Measurements from ENCODE around the gene RPP25L. TPM values are rescaled to one million over a fixed set of nuclear protein-coding genes. Genes with fewer than 3 reads are reported as not detected.

RPP25L gene
- total and polyA plus RNA-seq, 10 of the 15 experiments (the other 5 are each of a cell fraction or from before 2014, with no cell fraction given), result 7.7 to 30.2 (median 16.8) TPM

- TF ChIP-seq IRF4 (IDR thresholded peaks at IDR 0.05; ENCODE audit: low read depth, low read length) (0 out of 2 replicates have a peak, but pooled peaks have one; percentile 47), NFIC (IDR thresholded peaks at IDR 0.05; ENCODE audit: low read depth, low read length) (no peak), RELA (IDR thresholded peaks at IDR 0.05; ENCODE audit: borderline replicate concordance, partially characterized antibody) (peak; percentile 68), GABPA (IDR thresholded peaks at IDR 0.05; ENCODE audit: low read depth) (no peak), NR2C1 (IDR thresholded peaks at IDR 0.05) (0 out of 2 replicates have a peak, but pooled peaks have one; percentile 32), RCOR1 (conservative IDR thresholded peaks at IDR 0.05; ENCODE audit: low read depth, low read length) (no peak), TARDBP (IDR thresholded peaks at IDR 0.05; ENCODE audit: borderline replicate concordance) (no peak), NFYB (IDR thresholded peaks at IDR 0.05; ENCODE audit: insufficient read depth, low read depth, low read length) (peak; percentile 98), GATAD2B (conservative IDR thresholded peaks at IDR 0.05; ENCODE audit: low read depth) (peak; percentile 82; the same call in 1 of the 2 replicates), FOXM1 (IDR thresholded peaks at IDR 0.05; ENCODE audit: low read depth, low read length) (no peak), STAT1 (conservative IDR thresholded peaks at IDR 0.05) (no peak), ZNF24 (IDR thresholded peaks at IDR 0.05) (no peak), POLR2AphosphoS2 (IDR thresholded peaks at IDR 0.05; ENCODE audit: low read depth, low read length) (no peak; the same call in 1 of the 2 replicates), EP300 (IDR thresholded peaks at IDR 0.05; ENCODE audit: borderline replicate concordance in 1 of 2, control insufficient read depth in 1 of 2, low read depth in 2 of 2, low read length in 2 of 2) (no peak), FOXK2 (IDR thresholded peaks at IDR 0.05) (peak; percentile 68), CREB1 (IDR thresholded peaks at IDR 0.05; ENCODE audit: low read depth) (peak; percentile 47; the same call in 1 of the 2 replicates), SREBF1 (IDR thresholded peaks at IDR 0.05; ENCODE audit: low read length) (no peak), HDAC6 (IDR thresholded peaks at IDR 0.05; ENCODE audit: unreplicated experiment) (no peak), IRF5 (IDR thresholded peaks at IDR 0.05; ENCODE audit: borderline replicate concordance) (no peak), MXI1 (IDR thresholded peaks at IDR 0.05; ENCODE audit: low read depth, low read length) (peak; percentile 80), NR2F1 (conservative IDR thresholded peaks at IDR 0.05) (no peak; the same call in 1 of the 2 replicates), ZNF384 (IDR thresholded peaks at IDR 0.05; ENCODE audit: borderline replicate concordance, low read depth, low read length) (no peak), SKIL (IDR thresholded peaks at IDR 0.05; ENCODE audit: low read depth, poor library complexity, severe bottlenecking) (no peak), BCLAF1 (IDR thresholded peaks at IDR 0.05) (no peak)
These were observed 34.5 kb upstream of the RPP25L start, which contains the start of gene GALT (continued) for GRCh38 chr9:34646211-34647083.

Measured in GM12878 (cell line).